Renal cortical epithelial cell (primary cell): ENCODE measurements around the gene ESD. TPM values are rescaled to one million over a fixed set of nuclear protein-coding genes. Genes with fewer than 3 reads are reported as not detected.
"Not testable (repeated sequence)": the region's sequence is repeated elsewhere in the genome, so short reads cannot be mapped to it uniquely, and the experiment has no call there.

Experiments
- DNase-seq: peaks from one replicate; pipeline ENCODE4 v3.0.0-alpha.2; 2011; ENCODE audit warnings: low read depth
- total RNA-seq: library from RNA; depleted of rRNA; stranded (reverse); fragments of >200 nt; gene quantifications from 2 replicates; pipeline ENCODE4 v1.2.3, GENCODE V29; 2014

ESD gene
- total RNA-seq, 1 donor from 2014 or later: 132 TPM

DNA sequence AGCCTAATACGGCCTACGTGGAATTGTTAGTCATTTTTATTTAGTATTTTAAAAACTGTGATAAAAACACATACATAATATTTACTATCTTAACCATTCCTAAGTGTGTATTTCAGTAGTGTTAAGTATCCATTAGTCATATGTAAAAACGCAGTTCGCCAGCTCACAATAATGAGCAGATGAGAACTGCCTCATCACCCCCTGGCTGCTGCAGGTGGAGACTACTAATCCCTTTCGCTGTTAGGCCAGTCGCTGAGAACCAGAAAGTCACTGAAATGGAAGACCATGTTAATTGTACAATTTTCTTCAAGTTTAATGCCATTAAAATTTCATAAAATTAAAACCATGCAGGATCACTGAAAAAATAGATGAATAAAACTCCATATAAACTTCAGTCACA lies 1.6 kb downstream of the ESD start:
- DNase-seq: no peak

DNA sequence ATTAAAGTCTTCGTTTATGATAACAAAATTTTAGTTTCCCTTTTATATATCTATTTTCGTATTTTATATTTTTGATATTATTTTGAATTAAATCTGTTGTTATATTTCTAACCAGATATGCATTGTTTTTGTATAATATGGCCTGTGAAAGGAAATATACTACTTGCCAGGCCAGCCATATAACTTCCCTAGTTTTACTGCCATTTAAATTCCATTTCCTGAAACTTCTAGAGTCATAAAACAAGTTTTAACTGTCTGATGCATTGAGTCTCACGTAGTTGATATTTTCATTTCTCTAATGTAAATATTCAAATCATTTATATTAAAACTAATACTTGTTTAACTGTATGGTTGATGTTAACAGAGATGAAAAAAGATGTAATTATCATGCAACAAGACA lies 13.5 kb downstream of the ESD start:
- no peak for DNase-seq

DNA sequence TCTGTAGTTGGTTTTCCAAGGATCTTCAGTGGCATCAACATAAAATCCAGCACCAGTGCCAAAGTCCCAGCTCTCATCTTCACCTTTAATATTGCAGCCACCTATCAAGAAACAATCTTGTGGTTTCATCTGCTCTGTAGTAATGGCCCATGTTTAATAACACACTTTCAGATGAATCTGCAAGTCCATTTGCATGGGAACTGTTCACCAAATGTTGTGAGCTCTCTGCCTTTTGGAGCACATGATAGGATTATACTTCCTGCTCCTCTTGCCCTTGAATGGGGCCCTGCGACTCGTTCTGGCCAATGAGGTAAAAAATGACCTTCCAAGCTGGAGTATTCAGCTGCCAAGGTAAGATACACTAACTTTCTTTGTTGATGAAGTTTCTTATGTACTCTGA lies 14.3 kb downstream of the ESD start:
- DNase-seq: no peak

DNA sequence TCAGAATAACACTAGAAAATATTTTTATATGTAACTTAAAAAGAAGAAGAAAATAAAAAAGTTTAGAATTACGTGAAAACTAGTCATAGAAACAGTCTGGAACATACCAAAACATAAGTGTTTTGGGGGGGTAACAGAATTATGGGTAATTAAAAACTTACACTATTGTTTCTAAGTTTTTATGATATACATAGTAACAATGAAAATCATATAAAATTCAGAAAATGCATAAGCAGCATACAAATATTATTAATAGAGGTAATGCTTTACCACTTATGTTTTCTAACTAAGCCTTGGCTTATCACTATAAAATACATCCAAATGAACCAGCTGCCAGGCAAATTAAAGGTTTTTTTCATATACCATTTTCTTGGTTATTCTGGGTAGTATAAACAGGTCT lies 14.9 kb downstream of the ESD start:
- no peak for DNase-seq

DNA sequence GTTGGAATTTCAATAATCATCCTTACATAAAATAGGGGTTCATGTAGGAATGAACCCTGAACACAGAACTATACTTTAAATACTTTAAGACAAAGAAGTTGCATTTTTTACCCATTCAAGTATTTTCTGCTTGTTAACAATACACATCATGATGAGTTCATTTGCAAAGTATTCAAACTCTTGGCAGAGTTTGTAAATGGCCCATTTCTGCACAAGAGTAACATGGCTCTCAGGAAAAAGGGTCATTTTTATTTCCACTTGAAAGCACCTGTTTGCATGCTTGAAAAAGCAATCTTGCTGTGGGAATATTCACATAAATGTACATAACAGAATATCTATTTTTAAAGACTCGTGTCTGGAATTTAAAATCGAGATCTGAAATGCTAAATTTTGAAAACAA lies 18.1 kb downstream of the ESD start:
- peak; percentile 29 for DNase-seq

DNA sequence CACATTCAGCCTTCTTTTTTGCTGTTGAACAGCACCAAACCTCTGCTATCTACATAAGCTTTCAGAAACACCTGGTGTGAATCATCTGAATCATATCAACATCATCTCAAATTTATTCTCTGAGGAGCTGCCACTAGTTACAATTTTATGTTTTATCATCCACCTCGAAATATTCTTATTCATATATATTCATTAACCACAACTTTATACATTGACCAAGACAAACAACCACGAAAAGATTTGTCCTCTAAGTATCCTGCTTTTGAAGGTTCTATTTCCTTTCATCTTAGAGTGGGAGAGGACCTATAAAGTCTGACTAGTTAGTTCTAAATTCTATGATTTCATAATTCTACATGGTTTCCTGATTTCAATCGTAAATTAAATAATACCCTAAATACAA lies 18.9 kb downstream of the ESD start:
- DNase-seq: no peak

DNA sequence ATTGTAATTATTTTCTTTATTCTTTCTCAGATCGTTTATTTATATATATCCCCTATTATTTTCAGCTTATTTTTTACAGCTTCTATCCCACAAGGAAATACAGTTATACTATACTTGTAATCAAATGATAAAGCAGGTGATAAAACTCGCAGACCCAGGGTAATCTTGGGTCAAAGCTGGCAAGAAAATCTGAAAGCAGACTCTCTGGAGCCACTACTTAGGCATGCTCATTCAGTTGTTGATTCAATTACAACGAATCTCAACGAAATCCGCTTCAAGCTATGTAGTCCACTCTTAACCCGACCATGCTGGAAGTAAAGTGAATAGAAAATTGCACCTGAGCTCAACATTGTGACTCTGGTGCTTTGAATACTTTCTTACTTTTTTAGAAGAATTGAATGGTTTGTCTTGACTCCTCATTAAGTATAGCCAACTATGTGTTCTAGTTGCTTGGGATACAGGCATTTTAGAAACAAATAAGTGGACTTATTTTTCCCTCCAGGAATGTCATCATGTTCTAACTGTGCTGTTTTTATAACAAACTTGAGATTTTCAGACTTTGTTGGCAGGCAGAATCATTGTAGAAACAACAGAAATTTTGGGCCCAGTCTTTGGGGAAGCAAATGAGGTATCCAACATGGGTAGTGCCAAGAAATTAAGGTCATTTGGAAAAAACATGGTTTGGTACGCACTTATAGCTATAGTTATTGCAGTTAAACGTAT lies 21.4 kb downstream of the ESD start:
- DNase-seq: no peak

DNA sequence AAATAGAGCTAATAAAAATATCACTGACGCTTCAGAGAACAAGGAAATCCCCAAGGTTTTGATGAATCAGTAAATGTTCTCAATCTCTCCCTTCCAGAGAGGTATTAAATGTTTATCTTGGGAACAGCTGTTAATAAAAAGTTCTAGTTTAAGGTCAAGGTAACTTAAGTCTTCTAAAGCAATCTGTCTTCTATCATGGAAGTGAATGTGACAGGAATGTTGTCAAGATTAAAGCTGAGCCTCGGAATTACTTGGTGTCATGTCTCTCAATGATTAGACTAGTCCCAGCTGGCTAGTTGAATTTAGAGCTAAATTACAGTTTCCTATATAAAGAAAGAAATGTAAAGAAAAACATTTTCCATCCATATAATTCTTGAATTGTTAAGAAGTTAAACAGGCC lies 23.4 kb downstream of the ESD start:
- DNase-seq: no peak

DNA sequence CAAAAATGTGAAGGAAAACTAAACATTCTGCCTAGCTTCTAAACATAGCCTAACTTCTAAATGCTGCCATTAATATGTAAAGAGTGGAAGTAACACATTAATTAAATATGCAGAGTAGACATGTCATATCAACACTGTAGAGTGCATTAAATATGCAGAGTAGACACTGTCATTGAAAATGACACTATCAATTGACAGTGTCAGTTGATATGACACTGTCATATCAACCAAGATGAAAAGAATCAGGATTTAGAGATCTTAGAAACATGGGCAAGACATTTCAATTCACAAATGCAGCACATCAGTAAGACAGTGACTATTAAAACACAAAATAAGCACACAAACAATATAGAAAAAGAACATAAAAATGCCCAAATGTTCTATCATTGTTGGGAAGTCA lies 25.3 kb downstream of the ESD start:
- DNase-seq: no peak

DNA sequence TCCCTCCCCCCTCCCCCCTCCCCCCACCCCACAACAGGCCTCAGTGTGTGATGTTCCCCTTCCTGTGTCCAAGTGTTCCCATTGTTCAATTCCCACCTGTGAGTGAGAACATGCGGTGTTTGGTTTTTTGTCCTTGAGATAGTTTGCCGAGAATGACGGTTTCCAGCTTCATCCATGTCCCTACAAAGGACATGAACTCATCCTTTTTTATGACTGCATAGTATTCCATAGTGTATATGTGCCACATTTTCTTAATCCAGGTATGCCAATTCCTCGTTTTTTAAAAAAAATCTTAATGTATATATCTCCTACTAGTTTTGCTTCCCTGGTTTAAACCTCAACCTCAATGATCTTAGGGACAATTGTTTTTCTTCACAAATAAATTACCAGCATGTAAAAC lies 27.0 kb downstream of the ESD start:
- not testable (repeated sequence) for DNase-seq

DNA sequence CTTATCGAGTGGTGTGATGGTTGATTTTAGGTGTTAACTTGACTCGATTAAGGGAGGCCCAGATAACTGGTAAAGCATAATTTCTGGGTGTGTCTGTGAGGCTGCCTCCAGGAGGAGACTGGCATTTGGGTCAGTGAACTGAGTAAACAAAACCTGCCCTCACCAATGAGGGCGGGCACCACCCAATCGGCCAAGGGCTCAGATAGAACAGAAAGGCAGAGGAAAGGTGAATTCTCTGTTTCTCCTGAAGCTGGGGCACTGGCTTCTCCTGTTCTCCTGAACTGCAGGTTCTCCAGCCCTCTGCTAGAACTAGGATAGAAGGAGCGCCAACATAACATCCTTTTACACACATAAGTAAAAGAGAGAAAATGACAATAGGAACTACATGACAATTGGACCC lies 35.1 kb downstream of the ESD start:
- DNase-seq: no peak

DNA sequence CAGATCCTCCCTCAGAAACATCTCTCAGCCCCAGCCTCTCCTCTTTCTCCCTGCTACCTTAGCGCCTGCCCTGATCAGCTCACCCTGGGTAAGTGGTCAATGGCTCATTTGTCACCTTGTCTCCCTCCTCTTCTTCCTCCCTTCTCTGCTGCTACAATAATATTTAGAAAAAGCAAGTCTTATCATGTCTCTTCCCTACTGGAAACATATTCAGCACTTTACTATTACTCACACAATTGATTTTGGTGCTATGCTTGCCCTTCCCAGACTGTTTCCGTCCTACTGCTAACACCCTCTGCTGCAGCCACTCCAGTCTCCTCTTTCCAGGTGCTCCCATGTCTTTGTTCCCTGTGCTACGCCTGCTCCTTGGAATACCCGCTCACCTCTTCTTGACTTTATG lies 35.8 kb downstream of the ESD start:
- DNase-seq: no peak

DNA sequence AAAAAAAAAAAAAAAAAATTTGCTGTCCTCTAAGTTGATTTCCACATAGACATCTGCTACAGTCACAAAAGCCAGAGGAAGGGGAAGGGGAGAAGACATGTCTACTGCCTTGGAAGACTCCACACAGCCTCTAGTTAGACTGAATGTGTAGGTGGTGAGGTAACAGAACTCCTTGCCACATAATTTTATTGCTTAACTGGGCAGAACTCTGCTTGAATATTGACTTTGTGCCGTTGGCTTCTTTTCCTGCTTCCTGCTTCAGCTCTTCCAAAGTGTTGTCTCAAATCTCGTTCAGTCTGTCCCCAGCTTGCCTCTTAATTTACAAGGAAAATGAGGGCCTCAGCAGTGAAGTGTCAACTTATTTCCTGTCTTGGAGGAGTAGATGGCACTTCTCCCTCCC lies 37.1 kb downstream of the ESD start:
- peak; percentile 45 for DNase-seq

DNA sequence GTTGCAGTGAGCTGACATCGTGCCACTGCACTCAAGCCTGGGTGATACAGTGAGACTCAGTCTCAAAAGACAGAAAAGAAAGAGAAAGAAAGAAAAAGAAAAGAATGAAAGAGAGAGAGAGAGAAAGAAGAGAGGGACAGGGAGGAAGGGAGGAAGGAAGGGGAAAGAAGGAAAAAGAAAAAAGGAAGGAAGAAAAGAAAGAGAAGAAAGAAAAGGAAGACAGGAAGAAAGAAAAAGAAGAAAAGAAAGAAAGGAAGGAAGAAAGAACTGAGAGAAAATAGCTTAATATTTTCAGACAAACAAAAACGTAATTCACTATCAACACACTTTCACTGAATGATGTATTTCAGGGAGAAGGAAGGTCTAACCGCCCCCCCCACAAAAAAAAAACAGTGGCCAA lies 39.3 kb downstream of the ESD start:
- no peak for DNase-seq

DNA sequence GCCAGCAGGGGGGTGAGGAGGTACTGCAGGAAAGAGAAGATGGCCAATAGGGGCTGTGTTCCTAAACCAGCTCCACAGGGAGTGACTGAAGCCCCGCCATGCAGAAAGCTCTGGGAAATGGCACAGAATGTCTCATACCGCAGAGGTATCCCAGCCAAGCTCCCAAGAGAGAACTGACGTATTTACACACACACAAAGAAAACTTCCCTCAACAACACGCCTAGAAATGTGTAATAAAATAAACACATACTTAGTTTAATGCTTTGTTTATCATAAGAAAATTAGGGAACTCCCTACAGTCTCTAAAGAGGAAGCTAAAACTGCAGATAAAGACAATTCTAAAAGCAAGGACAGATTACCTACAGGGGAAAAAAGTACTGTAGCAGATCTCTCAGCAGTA lies 40.0 kb downstream of the ESD start:
- no peak for DNase-seq

DNA sequence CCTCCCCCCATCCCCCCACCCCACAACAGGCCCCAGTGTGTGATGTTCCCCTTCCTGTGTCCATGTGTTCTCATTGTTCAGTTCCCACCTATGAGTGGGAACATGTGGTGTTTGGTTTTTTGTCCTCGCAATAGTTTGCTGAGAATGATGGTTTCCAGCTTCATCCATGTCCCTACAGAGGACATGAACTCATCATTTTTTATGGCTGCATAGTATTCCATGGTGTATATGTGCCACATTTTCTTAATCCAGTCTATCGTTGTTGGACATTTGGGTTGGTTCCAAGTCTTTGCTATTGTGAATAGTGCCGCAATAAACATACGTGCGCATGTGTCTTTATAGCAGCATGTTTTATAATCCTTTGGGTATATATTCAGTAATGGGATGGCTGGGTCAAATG lies 41.5 kb downstream of the ESD start:
- DNase-seq: not testable (repeated sequence)

DNA sequence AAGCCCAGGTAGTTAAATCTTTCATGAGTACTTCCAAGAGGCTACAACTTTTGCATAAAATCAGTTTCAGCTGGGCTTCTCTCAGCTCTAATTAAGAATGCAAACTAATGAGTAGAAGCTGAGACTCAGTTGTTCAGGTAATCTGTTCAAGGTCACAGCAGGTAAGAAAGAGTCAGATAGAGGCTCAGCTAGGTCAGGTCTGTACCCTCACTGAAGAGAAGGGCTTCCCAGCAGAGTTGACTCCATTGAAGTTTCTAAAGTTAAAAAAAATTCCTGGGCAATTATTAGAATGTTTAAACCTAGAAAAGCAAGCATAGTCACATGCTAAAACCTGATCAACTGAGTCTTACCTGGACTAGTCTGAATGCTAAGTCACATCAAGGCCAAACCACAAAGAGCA lies 42.1 kb downstream of the ESD start:
- DNase-seq: no peak

DNA sequence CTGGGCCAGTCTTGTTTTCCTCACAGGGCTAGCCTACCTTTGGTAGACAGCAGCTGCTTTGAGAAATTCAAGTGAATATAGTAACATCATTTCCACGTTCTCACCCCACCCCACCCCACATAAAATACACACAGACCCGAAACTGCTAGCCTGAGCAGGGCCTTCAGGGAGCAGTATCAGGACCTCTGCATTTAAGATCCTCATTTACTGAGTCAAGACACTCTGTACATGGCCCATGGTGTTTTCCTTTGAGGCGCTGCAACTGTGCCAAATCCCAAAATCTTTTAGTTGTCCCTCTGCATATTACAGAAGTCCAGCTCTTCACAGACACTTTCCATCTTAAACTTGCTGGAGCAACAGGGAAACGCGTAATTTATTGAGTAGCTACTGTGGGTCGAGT lies 43.0 kb downstream of the ESD start:
- no peak for DNase-seq

DNA sequence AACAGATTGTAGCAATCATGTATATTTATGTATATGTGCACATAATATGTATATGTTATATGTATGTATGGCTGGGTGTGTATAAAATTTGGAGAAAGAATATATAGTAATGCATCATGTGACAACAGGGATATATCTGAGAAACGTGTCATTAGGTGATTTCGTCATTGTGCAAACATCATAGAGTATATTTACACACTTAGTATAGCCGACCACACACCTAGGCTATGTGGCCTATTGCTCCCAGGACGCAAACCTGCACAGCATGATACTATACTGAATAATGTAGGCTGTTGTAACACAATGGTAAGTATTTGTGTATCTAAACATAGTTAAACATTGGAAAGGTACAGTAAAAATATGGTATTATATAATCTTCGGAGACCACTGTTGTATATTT lies 43.8 kb downstream of the ESD start:
- no peak for DNase-seq

DNA sequence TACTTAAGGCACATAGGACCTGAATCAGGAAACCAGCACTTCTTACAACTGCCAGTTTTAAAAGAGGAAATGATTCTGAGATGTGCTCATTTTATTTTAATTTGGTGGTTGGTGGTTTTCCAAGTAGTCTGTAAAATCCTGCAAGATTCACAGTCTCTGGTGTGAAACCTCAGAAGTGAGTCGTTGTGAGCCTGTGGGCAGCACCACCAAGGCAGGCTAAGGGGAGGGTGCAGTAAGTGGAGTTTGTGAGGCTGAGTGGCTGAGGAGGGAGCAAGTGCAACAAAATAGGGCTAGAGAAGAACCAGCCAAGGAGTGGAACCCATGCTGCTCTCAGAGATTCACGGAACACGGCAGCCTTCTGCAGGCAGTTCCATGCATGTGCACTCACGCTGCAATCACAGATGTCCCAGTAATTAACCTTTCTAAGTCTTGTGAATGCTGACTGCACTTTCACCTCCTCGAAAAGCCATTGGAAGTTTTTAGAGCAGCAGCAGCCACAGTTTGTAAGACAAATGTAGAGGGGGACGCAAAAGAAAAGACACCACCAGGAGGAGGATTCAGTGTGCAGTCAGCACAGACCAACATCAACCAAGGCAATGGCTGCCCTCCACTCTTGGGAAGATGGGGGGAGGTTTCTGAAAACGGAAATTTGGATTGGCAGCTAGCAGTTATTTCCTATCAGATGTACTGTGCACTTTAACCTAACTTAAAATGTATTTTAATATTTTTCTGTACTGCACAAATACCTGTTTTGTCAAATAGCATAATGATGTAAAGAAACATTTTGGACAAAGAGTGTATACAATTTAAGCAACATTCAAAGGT lies 44.9 kb downstream of the ESD start:
- DNase-seq: peak; percentile 21

DNA sequence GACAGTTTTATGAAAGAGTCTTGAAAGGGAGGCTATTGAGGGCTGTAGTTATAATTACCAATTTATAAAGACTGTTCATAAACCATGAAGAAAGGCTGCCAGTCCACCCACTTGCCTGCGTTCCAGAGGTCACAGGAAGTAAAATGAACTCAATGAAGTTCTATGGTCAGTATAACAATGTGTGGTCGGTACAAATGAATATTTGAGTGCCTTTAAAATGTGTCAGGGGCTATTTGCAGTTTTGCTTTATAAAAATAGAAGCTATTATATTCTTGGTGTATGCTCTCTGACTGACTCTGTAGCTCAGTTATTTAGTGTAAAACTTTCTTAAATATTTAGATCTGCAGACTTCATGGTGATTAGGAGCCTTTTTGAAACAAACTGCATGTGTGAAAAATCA lies 47.0 kb downstream of the ESD start:
- DNase-seq: peak; percentile 17

DNA sequence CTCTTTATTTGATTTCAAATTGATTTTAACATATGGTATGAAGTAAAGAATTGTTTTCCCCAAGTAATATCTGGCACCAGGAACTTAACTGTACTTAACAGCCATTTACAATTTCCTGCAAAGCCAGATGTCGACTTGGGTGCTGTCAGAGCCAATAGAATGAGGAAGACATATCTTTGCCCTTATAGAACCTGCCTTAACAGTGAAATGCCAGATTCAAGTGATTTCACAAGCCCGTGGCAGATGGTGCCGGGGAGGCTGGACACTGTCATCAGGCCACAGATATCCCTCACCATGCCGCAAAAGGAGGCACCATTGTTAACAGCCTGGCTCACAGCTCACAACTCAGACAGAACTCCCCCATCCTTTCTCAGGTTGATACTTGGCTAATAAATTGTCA lies 48.7 kb downstream of the ESD start:
- DNase-seq: no peak

DNA sequence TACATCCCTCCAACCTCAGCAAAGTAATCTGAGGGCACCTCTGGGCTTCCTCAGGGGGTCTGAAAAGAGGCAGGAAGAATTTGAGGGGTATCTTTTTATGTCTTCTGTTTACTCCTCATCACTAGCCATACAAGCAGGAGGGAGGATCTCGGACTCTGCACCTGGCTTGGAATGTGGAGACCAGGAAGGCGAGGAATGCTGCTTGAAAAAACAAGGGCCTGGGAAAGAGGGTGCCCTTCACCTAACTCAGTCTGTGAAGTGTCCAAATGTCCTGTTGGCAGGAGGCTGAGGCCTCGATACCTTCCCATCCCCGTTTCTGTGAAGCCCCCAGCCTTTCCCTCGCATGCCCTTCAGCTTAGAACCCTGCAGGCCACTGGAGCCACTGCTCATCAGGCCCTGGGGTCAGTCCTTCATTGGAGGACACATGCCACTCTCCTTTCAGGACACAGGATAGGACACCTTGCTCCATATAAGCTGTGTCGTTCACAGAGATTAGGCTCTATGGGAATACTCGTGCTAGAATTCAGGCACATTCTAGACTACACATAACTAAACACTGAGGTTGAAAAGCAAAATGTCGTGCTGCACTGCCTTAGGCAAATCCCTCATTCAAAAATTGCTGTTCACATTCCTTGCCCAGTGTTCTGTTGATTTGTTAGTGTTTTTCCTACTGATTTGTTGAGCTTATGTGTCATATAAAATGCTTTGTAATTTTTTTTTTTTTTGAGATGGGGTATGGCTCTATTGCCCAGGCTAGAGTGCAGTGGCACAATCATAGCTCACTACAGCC lies 49.7 kb downstream of the ESD start:
- peak; percentile 13 for DNase-seq
